Muscle layer of duodenum (tissue), 2 donors: ENCODE results near the gene REEP6.

ENCODE experiments used
- H3K27ac ChIP-seq: one replicate; pipeline ENCODE4 v1.7.0; 2013; ENCODE audit warnings: mild to moderate bottlenecking, low read length
- H3K27me3 ChIP-seq: one replicate; pipeline ENCODE4 v1.7.0; 2013; ENCODE audit warnings: low read depth, mild to moderate bottlenecking, control low read depth, low read length
- H3K36me3 ChIP-seq, 2 donors: one replicate each; pipeline ENCODE4 v1.7.0; 2013; ENCODE audit warnings: low read length in 2 of 2, control low read depth in 1 of 2, mild to moderate bottlenecking in 1 of 2; ENCODE audit not compliant: insufficient read depth in 2 of 2, control insufficient read depth in 1 of 2
- H3K4me1 ChIP-seq, 2 donors: one replicate each; pipeline ENCODE4 v1.7.0; 2013; ENCODE audit warnings: low read length in 2 of 2, mild to moderate bottlenecking in 2 of 2, control low read depth in 1 of 2, moderate library complexity in 1 of 2; ENCODE audit not compliant: insufficient read depth in 2 of 2, control insufficient read depth in 1 of 2
- H3K4me3 ChIP-seq, 2 donors: one replicate each; pipeline ENCODE4 v1.7.0; 2013; ENCODE audit warnings: low read length in 2 of 2, low read depth in 1 of 2, mild to moderate bottlenecking in 1 of 2
- H3K9me3 ChIP-seq, 2 donors: one replicate each; pipeline ENCODE4 v1.7.0; 2013; ENCODE audit warnings: low read length in 2 of 2, control low read depth in 1 of 2, mild to moderate bottlenecking in 1 of 2; ENCODE audit not compliant: control insufficient read depth in 1 of 2
- donor health status: healthy.

The REEP6 gene

DNA sequence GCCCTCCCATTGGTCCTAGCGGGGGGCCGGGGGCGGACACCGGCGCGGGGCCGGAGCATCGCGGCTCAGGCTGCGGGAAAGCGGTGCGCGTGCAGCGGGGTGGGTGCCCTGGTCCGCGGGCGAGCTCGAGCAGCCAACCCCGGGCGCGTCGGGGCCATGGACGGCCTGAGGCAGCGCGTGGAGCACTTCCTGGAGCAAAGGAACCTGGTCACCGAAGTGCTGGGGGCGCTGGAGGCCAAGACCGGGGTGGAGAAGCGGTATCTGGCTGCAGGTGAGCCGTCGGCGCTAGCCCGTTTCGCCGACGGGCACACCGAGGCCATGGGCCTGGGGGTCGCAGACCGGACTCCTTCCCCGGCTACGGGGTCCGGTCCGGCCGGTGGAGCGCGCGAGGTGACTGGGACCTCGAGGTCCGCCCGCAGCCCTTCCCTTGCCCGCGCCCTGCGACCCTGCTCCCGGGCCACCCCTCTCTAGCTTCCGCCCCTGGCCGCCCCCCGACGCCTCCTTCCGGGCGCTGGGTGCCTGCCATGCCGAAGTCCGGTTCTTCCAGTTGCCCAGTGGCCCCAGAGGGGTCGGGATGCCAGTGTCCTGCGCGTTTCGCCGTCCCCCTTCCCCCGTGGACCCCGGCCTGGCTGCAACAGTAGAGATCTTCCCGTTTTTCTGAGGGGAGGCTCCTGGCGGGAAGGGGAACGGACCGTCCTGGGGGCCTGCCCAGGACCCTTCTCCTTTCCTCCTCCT is at the start of gene REEP6:
REEP6 (plus strand) TSS at position 68 of the 735 bp plus-strand sequence; CDS start at position 157, 89 bp downstream.
- Histone ChIP-seq H3K27me3 (no peaks in the 10 kb centered on the region), H3K4me1 (peaks cover 0 to 18% of the 10 kb centered on the region in 2 donors), H3K9me3 (no peaks in the 10 kb centered on the region), H3K27ac (peak within 1 kb of the TSS; percentile 72), H3K4me3 (peak within 1 kb of the TSS; percentile 61 to 75), H3K36me3 (no peaks in the 10 kb centered on the region)

- Histone ChIP-seq H3K36me3 (peaks cover 16 to 30% of the 10 kb centered on the region in 2 donors), H3K9me3 (no peaks in the 10 kb centered on the region), H3K27me3 (peaks cover 5% of the 10 kb centered on the region), H3K4me3 (no peak overlapping the region), H3K27ac (no peak overlapping the region), H3K4me1 (peaks cover 0 to 43% of the 10 kb centered on the region in 2 donors)
Observed at GRCh38 chr19:1441677-1442438, 49.1 kb upstream of the REEP6 start.

DNA sequence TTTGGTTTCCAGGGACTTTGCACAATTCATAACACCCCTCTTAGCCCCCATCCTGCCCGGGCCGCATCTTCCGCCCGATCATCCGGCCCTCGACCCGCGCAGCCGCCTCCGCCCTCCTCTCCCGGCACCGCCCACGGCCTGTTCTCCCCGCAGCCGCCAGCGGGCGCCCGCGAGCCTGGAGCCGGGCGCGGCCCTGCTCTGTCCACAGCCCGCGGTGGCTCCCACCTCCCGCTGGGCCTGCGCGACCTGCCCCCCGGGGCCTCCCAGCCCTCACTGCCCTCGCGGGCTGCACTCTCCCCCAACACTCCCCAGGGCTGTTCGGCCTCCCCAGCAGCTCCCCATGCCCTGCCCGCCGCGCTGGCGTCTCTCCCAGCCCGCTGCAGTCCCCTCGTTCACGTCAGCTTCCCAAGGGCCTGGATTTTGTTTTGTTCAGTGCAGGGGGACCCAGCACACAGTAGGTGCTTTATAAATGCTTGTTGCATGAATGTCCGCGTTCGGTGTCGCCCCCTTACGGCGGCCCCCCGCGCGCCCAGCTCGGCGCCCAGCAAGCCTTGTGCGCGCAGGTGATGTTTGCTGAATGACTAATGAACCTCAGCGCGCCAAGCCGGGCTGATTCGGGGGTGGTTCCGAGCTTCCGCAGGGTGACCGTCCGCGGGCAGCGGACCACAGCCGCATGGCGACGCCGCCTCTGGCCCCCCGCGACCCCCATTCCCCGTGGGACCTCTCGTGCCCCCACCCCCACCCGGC is 45.6 kb upstream of the REEP6 start:
- Histone ChIP-seq H3K27ac (no peak overlapping the region), H3K4me1 (peaks cover 0 to 32% of the 10 kb centered on the region in 2 donors), H3K27me3 (peaks cover 31% of the 10 kb centered on the region), H3K9me3 (no peaks in the 10 kb centered on the region), H3K36me3 (peaks cover 16 to 19% of the 10 kb centered on the region in 2 donors), H3K4me3 (peak overlapping the region; percentile 11 to 63)

DNA sequence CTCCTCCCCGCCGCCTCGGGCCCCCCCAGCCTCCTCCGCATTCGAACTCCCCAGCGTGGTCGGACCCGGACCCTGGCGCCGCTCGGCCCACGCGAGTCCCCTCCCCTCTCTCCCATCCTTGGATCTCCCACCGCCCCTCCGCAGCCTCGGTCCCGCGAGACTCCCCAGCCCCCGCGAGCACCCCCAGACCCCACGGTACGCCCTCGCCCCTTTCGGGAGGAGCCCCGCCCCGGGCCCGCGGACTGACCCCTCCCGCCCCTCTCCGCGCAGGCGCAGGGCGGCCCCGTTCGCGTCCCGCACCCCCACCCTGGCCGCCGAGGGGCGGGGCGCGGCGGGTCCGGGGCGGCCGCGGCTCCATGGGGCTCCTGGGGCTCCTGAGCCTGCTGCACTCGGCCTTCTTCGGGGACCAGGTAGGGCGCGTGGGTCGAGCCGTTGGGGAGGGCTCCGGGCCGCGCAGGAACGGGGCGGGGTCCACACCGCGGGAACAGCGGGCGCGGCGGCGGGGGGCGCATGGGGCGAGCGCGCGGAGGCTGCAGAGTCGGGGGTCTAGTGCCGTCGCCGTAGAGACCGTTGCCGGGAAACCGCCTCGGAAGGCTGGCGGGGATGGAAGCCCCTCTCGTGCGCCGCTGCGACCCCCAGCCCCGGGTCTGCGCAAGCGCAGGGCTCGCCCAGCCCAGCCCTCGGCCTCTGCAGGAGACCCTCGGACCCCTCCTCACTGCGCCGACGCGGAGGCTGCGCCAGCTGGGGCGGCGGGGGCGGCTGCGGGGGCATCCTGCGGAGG is 44.9 kb upstream of the REEP6 start:
- Histone ChIP-seq H3K27ac (no peak overlapping the region), H3K27me3 (peaks cover 39% of the 10 kb centered on the region), H3K36me3 (peaks cover 11 to 12% of the 10 kb centered on the region in 2 donors), H3K9me3 (no peaks in the 10 kb centered on the region), H3K4me1 (peaks cover 0 to 26% of the 10 kb centered on the region in 2 donors), H3K4me3 (peak overlapping the region in 1 of 2 donors; percentile 63)

GRCh38 chr19:1446713-1447481 is 44.1 kb upstream of the REEP6 start:
- peaks cover 4 to 6% of the 10 kb centered on the region in 2 donors for H3K36me3 ChIP-seq
- peaks cover 46% of the 10 kb centered on the region for H3K27me3 ChIP-seq
- H3K27ac ChIP-seq = no peak overlapping the region
- H3K4me3 ChIP-seq = peak overlapping the region in 1 of 2 donors; percentile 63
- no peaks in the 10 kb centered on the region for H3K9me3 ChIP-seq
- peaks cover 0 to 26% of the 10 kb centered on the region in 2 donors for H3K4me1 ChIP-seq

DNA sequence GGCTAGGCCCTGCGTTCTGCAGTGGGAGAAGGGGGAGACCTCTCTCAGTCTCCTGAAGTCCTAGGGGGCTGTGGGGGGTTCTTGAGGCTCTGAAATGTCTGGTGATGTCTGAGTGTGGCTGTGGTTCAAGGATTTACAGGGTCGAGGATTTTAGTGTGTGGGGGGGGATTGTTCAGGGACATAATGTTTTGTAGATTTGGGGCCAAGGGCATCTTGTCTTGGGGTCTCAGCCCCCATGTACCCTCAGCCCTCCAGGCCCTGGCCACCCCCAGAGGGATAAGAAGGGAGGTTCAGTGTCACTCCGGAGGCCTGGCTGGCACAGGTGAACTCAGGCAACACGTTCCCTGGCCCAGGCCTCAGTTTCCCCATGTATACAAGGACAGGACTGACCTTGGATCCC is 43.5 kb upstream of the REEP6 start:
- Histone ChIP-seq H3K4me1 (peaks cover 0 to 26% of the 10 kb centered on the region in 2 donors), H3K36me3 (no peaks in the 10 kb centered on the region), H3K4me3 (no peak overlapping the region), H3K27me3 (peaks cover 51% of the 10 kb centered on the region), H3K27ac (no peak overlapping the region), H3K9me3 (no peaks in the 10 kb centered on the region)

DNA sequence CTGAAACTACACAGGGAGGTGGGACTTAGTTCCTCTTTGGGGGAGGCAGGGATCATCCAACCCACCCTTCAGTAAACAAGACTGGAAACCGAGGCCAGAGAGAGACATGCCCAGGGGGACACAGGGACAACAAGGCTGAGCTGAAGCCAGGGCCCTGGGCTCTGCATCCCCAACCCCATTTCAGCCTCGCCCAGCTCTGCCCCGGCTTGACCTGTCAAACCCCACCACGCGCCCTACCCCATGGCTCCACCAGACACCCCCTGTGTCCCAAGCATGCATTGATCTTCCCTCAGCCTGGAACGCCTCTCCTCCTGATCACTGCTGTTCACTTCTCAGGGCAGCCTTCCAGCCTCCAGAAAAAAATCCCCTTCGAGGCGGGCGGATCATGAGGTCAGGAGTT is 43.0 kb upstream of the REEP6 start:
- peaks cover 0 to 30% of the 10 kb centered on the region in 2 donors for H3K4me1 ChIP-seq
- peaks cover 56% of the 10 kb centered on the region for H3K27me3 ChIP-seq
- H3K36me3 ChIP-seq = no peaks in the 10 kb centered on the region
- H3K27ac ChIP-seq = no peak overlapping the region
- no peak overlapping the region for H3K4me3 ChIP-seq
- no peaks in the 10 kb centered on the region for H3K9me3 ChIP-seq

DNA sequence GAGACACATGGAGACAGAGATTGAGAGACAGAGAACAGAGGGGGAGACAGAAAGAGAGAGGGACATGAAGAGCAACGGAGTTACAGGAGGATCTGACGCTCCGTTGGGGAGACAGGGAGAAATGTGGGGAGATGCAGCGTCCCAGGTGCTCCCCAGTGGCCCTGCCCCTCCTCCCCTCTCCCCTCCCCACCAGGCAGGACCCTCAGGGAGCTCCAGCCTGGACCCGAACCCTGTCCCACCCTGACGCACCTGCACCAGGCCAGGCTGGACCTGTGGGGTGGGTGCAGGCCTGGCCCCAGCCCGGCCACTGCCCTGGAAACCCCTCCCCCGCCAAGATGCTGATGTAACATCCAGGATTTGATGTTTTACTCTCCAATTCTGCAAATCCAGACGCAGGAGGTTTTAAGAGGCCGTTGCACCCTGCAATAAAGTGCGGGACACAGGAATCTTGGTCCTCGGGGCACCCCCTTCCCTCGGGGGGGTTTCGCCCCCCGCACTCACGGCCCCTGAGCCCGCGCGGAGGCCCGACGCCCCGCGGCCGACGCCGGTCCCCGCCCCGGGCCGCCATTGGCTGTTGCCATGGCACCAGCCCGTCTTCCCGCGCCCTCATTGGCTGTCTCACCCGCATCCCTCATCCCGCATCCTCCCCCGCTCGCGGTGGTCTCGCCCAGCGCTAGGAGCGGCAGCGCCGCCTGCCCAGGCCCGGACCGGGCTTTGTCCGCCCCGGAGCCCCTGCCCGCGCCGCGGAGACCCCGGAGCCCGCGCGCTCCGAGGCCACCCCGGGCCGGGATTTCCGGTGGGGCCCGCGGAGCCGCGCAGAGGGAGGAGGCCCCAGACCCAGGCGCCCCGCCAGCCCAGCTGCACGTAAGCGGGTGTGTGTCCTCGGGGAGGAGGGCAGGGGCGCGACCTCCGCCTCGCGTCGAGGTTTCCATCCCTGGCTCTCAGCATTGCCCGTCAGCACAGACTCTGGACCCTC is 41.2 kb upstream of the REEP6 start, which contains the start of gene APC2:
APC2 (plus strand) TSS at position 655 of the 976 bp plus-strand sequence. CDS start 2,881 bp downstream, outside the sequence.
- peaks cover 0 to 35% of the 10 kb centered on the region in 2 donors for H3K4me1 ChIP-seq
- H3K9me3 ChIP-seq = no peaks in the 10 kb centered on the region
- no peaks in the 10 kb centered on the region for H3K36me3 ChIP-seq
- H3K4me3 ChIP-seq = no peak within 1 kb of the TSS
- no peak within 1 kb of the TSS for H3K27ac ChIP-seq
- peaks cover 56% of the 10 kb centered on the region for H3K27me3 ChIP-seq
